COR-L47 (cell line): ENCODE results near the gene HIVEP1.
A peak's percentile ranks its signal among the peaks of the same experiment; 100 is the strongest.

Source experiments
- DNase-seq: peaks from one replicate; lab custom pipeline; 2025; lab: John Stamatoyannopoulos, UW

Gene HIVEP1

GRCh38 chr6:11994875-11995461 lies 17.1 kb upstream of the HIVEP1 start:
- no peak for DNase-seq

- no peak for DNase-seq
Observed at GRCh38 chr6:11996751-11997150, 15.4 kb upstream of the HIVEP1 start.

- DNase-seq = no peak
Observed at GRCh38 chr6:11999246-11999645, 12.9 kb upstream of the HIVEP1 start.

- no peak for DNase-seq
Observed at GRCh38 chr6:12000174-12000573, 11.9 kb upstream of the HIVEP1 start.

- DNase-seq = no peak
Observed at GRCh38 chr6:12001004-12001705, 11.0 kb upstream of the HIVEP1 start.

GRCh38 chr6:12001706-12002435 lies 10.2 kb upstream of the HIVEP1 start:
- no peak for DNase-seq

- no peak for DNase-seq
Observed at GRCh38 chr6:12007473-12007872, 4.6 kb upstream of the HIVEP1 start.

GRCh38 chr6:12007887-12008286 lies 4.2 kb upstream of the HIVEP1 start:
- DNase-seq = no peak

- peak; percentile 60 for DNase-seq
Observed at GRCh38 chr6:12008366-12009179, 3.5 kb upstream of the HIVEP1 start.

- no peak for DNase-seq
Observed at GRCh38 chr6:12009180-12009685, 2.9 kb upstream of the HIVEP1 start.

GRCh38 chr6:12009876-12010634 lies 2.1 kb upstream of the HIVEP1 start:
- no peak for DNase-seq

- DNase-seq = peak; percentile 53
Observed at GRCh38 chr6:12010635-12011275, 1.4 kb upstream of the HIVEP1 start.

GRCh38 chr6:12011276-12012037 lies 655 bp upstream of the HIVEP1 start:
- DNase-seq = peak; percentile 85

- peak; percentile 59 for DNase-seq
Observed at GRCh38 chr6:12012558-12013306, 620 bp downstream of the HIVEP1 start.

GRCh38 chr6:12013307-12013719 lies 1.2 kb downstream of the HIVEP1 start:
- no peak for DNase-seq

GRCh38 chr6:12014027-12014872 lies 2.1 kb downstream of the HIVEP1 start:
- no peak for DNase-seq

- no peak for DNase-seq
Observed at GRCh38 chr6:12014873-12015149, 2.7 kb downstream of the HIVEP1 start.

- no peak for DNase-seq
Observed at GRCh38 chr6:12017263-12017662, 5.2 kb downstream of the HIVEP1 start.
